ENCODE data around the gene CDC23.

- TF ChIP-seq CTCF (conservative IDR thresholded peaks at IDR 0.05; ENCODE audit: low read depth, low read length) (no peak), POLR2A (IDR thresholded peaks at IDR 0.05; ENCODE audit: low read depth, low read length) (no peak), RFX5 (IDR thresholded peaks at IDR 0.05; ENCODE audit: low read depth, low read length) (no peak), SMC3 (IDR thresholded peaks at IDR 0.05; ENCODE audit: low read depth, low read length) (no peak), MXI1 (IDR thresholded peaks at IDR 0.05; ENCODE audit: borderline replicate concordance, low read depth, low read length) (no peak), USF2 (IDR thresholded peaks at IDR 0.05; ENCODE audit: low read depth, low read length) (no peak), NFE2L2 (IDR thresholded peaks at IDR 0.05; ENCODE audit: low read depth, low read length) (no peak), CHD1 (IDR thresholded peaks at IDR 0.05; ENCODE audit: low read depth, low read length) (no peak), CEBPB (IDR thresholded peaks at IDR 0.05; ENCODE audit: low read depth, low read length) (no peak), MAZ (IDR thresholded peaks at IDR 0.05; ENCODE audit: borderline replicate concordance, low read depth, low read length) (no peak), RAD21 (IDR thresholded peaks at IDR 0.05; ENCODE audit: low read length) (no peak), FOS (IDR thresholded peaks at IDR 0.05; ENCODE audit: low read depth, low read length) (no peak), RCOR1 (IDR thresholded peaks at IDR 0.05; ENCODE audit: insufficient replicate concordance, low read length) (no peak)
These were observed 2.1 kb downstream of the CDC23 start for GRCh38 chr5:138210985-138211384.
